Measurements from ENCODE around the gene ADD1. TPM values are rescaled to one million over a fixed set of nuclear protein-coding genes. Genes with fewer than 3 reads are reported as not detected.
A peak's percentile ranks its signal among the peaks of the same experiment; 100 is the strongest.

ADD1 gene
- total RNA-seq, 1 experiment from 2014 or later, result 232 TPM

DNA sequence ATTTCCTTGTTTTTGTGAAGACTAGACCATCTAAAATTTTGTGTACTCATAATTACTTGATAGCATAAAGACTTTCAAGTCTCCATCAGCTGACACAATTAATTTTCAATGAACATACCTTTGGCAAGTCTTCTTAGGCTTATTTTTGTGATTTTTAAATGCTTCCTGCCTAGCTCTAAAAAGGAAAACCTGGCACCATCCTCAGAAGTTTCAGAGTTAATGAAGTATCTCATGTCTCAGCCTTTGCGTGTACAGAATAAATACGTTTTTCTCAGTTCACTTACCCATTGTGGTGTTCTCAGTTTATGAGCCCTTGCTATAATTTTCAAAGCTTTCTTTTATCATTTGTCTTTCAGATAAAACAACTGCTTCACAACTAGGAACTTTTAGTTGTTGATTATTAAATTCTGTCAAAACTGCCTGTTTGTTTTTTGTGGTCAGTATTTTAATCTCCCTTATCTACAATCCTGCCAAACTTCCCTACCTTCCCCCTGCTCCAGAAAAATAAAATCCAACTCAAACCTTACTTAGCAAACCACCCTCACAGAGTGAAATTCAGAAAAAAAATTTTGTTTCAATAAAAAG, 21.6 kb downstream of the ADD1 start:
- intact Hi-C loops (cut with micrococcal nuclease; ENCODE audit: unreplicated experiment), result no loop called here
- POLR2A ChIA-PET (ENCODE audit: low non-redundant PET), result no interaction called here
- peaks cover 87% of the 10 kb centered on the region for H3K4me1 ChIP-seq (ENCODE audit: insufficient read depth, low read length, poor library complexity, severe bottlenecking)
- BruUV-seq (replicated peaks), result no TSS peak
- TF ChIP-seq, protein P1, sequence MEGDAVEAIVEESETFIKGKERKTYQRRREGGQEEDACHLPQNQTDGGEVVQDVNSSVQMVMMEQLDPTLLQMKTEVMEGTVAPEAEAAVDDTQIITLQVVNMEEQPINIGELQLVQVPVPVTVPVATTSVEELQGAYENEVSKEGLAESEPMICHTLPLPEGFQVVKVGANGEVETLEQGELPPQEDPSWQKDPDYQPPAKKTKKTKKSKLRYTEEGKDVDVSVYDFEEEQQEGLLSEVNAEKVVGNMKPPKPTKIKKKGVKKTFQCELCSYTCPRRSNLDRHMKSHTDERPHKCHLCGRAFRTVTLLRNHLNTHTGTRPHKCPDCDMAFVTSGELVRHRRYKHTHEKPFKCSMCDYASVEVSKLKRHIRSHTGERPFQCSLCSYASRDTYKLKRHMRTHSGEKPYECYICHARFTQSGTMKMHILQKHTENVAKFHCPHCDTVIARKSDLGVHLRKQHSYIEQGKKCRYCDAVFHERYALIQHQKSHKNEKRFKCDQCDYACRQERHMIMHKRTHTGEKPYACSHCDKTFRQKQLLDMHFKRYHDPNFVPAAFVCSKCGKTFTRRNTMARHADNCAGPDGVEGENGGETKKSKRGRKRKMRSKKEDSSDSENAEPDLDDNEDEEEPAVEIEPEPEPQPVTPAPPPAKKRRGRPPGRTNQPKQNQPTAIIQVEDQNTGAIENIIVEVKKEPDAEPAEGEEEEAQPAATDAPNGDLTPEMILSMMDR (conservative IDR thresholded peaks at IDR 0.05; ENCODE audit: low read depth, low read length), result no peak
- no peak for TF ChIP-seq EZH2 (IDR thresholded peaks at IDR 0.05; ENCODE audit: borderline replicate concordance, low read depth, low read length, poor library complexity, severe bottlenecking)
- no peaks in the 10 kb centered on the region for H3K27me3 ChIP-seq (replicated peaks; ENCODE audit: insufficient read depth, low read depth, low read length, poor library complexity)
- H3K4me3 ChIP-seq (ENCODE audit: low read depth, low read length, poor library complexity, severe bottlenecking), result no peak overlapping the region
- no peaks in the 10 kb centered on the region for H3K36me3 ChIP-seq (ENCODE audit: insufficient read depth, low read length, poor library complexity, severe bottlenecking)
- H3K27ac ChIP-seq (ENCODE audit: low read depth, low read length, poor library complexity, severe bottlenecking), result no peak overlapping the region
- DNase-seq (ENCODE audit: low spot score), result no peak
- CTCF ChIA-PET, result no interaction called here
- H3K9me3 ChIP-seq (ENCODE audit: low read depth, low read length, poor library complexity, severe bottlenecking), result no peaks in the 10 kb centered on the region

GRCh38 chr4:2866160-2866861, 22.7 kb downstream of the ADD1 start:
- peak overlapping the region; percentile 72 for H3K27ac ChIP-seq (ENCODE audit: low read depth, low read length, poor library complexity, severe bottlenecking)
- no peaks in the 10 kb centered on the region for H3K9me3 ChIP-seq (ENCODE audit: low read depth, low read length, poor library complexity, severe bottlenecking)
- DNase-seq (ENCODE audit: low spot score), result no peak
- intact Hi-C loops (cut with micrococcal nuclease; ENCODE audit: unreplicated experiment), result no loop called here
- TF ChIP-seq EZH2 (IDR thresholded peaks at IDR 0.05; ENCODE audit: borderline replicate concordance, low read depth, low read length, poor library complexity, severe bottlenecking), result no peak
- TF ChIP-seq, protein P1 (conservative IDR thresholded peaks at IDR 0.05; ENCODE audit: low read depth, low read length), result no peak
- H3K4me1 ChIP-seq (ENCODE audit: insufficient read depth, low read length, poor library complexity, severe bottlenecking), result peaks cover 85% of the 10 kb centered on the region
- POLR2A ChIA-PET (ENCODE audit: low non-redundant PET), result no interaction called here
- no peaks in the 10 kb centered on the region for H3K36me3 ChIP-seq (ENCODE audit: insufficient read depth, low read length, poor library complexity, severe bottlenecking)
- H3K4me3 ChIP-seq (ENCODE audit: low read depth, low read length, poor library complexity, severe bottlenecking), result no peak overlapping the region
- CTCF ChIA-PET, result no interaction called here
- BruUV-seq (replicated peaks), result no TSS peak
- no peaks in the 10 kb centered on the region for H3K27me3 ChIP-seq (replicated peaks; ENCODE audit: insufficient read depth, low read depth, low read length, poor library complexity)

GRCh38 chr4:2866891-2867290, 23.2 kb downstream of the ADD1 start:
- CTCF ChIA-PET, result no interaction called here
- TF ChIP-seq, protein P1 (conservative IDR thresholded peaks at IDR 0.05; ENCODE audit: low read depth, low read length), result no peak
- no peak for TF ChIP-seq EZH2 (IDR thresholded peaks at IDR 0.05; ENCODE audit: borderline replicate concordance, low read depth, low read length, poor library complexity, severe bottlenecking)

More at GRCh38 chr4:2866891-2867290, 23.2 kb downstream of the ADD1 start:
- Histone ChIP-seq H3K9me3 (ENCODE audit: low read depth, low read length, poor library complexity, severe bottlenecking) (no peaks in the 10 kb centered on the region), H3K27ac (ENCODE audit: low read depth, low read length, poor library complexity, severe bottlenecking) (peak overlapping the region; percentile 72), H3K27me3 (replicated peaks; ENCODE audit: insufficient read depth, low read depth, low read length, poor library complexity) (no peaks in the 10 kb centered on the region), H3K36me3 (ENCODE audit: insufficient read depth, low read length, poor library complexity, severe bottlenecking) (no peaks in the 10 kb centered on the region), H3K4me3 (ENCODE audit: low read depth, low read length, poor library complexity, severe bottlenecking) (peak overlapping the region; percentile 28), H3K4me1 (ENCODE audit: insufficient read depth, low read length, poor library complexity, severe bottlenecking) (peaks cover 86% of the 10 kb centered on the region)
- BruUV-seq (replicated peaks), result no TSS peak
- no peak for DNase-seq (ENCODE audit: low spot score)
- intact Hi-C loops (cut with micrococcal nuclease; ENCODE audit: unreplicated experiment), result no loop called here
- POLR2A ChIA-PET (ENCODE audit: low non-redundant PET), result no interaction called here
